Thyroid gland (tissue), 4 donors: ENCODE measurements around the gene FDCSP. TPM values are rescaled to one million over a fixed set of nuclear protein-coding genes. Genes with fewer than 3 reads are reported as not detected.
"Not testable (repeated sequence)": the region's sequence is repeated elsewhere in the genome, so short reads cannot be mapped to it uniquely, and the experiment has no call there.

Experiments
- DNase-seq, 2 donors: peaks; one replicate each; pipeline ENCODE4 v3.0.0-alpha.2; 2019
- H3K27ac ChIP-seq, 3 donors: fragments of 200-600 bp; sonication (generic); 1 replicate in 2 of 3; 2 replicates in 1 of 3; pipeline ENCODE4 v1.5.1; 2016 to 2019; ENCODE audit warnings: mild to moderate bottlenecking in 1 of 3, moderate library complexity in 1 of 3
- H3K27me3 ChIP-seq: fragments of 200-600 bp; sonication (generic); one replicate; pipeline ENCODE4 v1.5.1; 2019
- H3K36me3 ChIP-seq, 2 donors: fragments of 200-600 bp; sonication (generic); one replicate each; pipeline ENCODE4 v1.5.1; 2016 to 2019
- H3K4me1 ChIP-seq, 2 donors: fragments of 200-600 bp; sonication (generic); one replicate each; pipeline ENCODE4 v1.5.1; 2017 to 2019
- H3K4me3 ChIP-seq, 3 donors: fragments of 200-600 bp; sonication (generic); replicated peaks in 1 of 3; 1 replicate in 2 of 3; 2 replicates in 1 of 3; pipeline ENCODE4 v1.5.1; 2016; ENCODE audit warnings: mild to moderate bottlenecking in 1 of 3
- H3K9me3 ChIP-seq: fragments of 200-600 bp; sonication (generic); one replicate; pipeline ENCODE4 v1.5.1; 2017
- CTCF ChIP-seq, 6 experiments: fragments of 200-600 bp in 3 of 6; fragments of 450-650 bp in 3 of 6; sonication (generic) in 3 of 6; IDR thresholded peaks; one replicate each; pipeline ENCODE4 v1.5.1; 2016 to 2019; ENCODE audit warnings: antibody characterized with exemption in 6 of 6, mild to moderate bottlenecking in 2 of 6, inconsistent platforms in 1 of 6, moderate library complexity in 1 of 6
- POLR2A ChIP-seq, 2 donors: fragments of 450-650 bp; IDR thresholded peaks; one replicate each; pipeline ENCODE4 v1.6.1; 2017; ENCODE audit warnings: antibody characterized with exemption in 2 of 2, mild to moderate bottlenecking in 2 of 2, moderate library complexity in 1 of 2
- WGBS, 2 donors: methylation state at CpG; one replicate each; pipeline ENCODE4 v1.1.5; 2017; 5-methylcytosine and 5-hydroxymethylcytosine counted together
- intact Hi-C: fragments of 100-400 bp; cut with DNase I; formaldehyde crosslinking; loops from one replicate; pipeline ENCODE4 v1.15.1; 2023
- total RNA-seq, 4 donors: library from RNA; depleted of rRNA; stranded (reverse); fragments of >200 nt; gene quantifications; one replicate each; pipeline ENCODE4 v1.2.3, GENCODE V29; 2016

Gene FDCSP
- total RNA-seq, 4 donors from 2014 or later, result not detected

- Histone ChIP-seq H3K27ac (no peak overlapping the region), H3K4me1 (peaks cover 4 to 5% of the 10 kb centered on the region in 2 donors), H3K27me3 (no peaks in the 10 kb centered on the region), H3K4me3 (no peak overlapping the region), H3K36me3 (no peaks in the 10 kb centered on the region), H3K9me3 (no peaks in the 10 kb centered on the region)
- TF ChIP-seq POLR2A (IDR thresholded peaks at IDR 0.05) (no peak), CTCF (IDR thresholded peaks at IDR 0.05) (no peak)
- no peak for DNase-seq
- intact Hi-C loops, result no loop called here
- WGBS, 2 donors, result 22 to 42% methylated on average over 1 of the region's 1 CpG
Measured at GRCh38 chr4:70203601-70204000, 22.3 kb upstream of the FDCSP start.

- H3K4me1 ChIP-seq, H3K4me3 ChIP-seq, H3K36me3 ChIP-seq, H3K27ac ChIP-seq, DNase-seq, intact Hi-C loops, H3K27me3 ChIP-seq, H3K9me3 ChIP-seq: not testable (repeated sequence)
- WGBS, 2 donors, result 70% methylated on average over 4 of the region's 4 CpGs; no CpG with 5 or more reads in 1 of the 2 donors
Measured at GRCh38 chr4:70212752-70213151, 13.2 kb upstream of the FDCSP start.

GRCh38 chr4:70216109-70216508 lies 9.8 kb upstream of the FDCSP start:
- intact Hi-C loops, H3K4me1 ChIP-seq, H3K27ac ChIP-seq, H3K27me3 ChIP-seq, H3K4me3 ChIP-seq, H3K9me3 ChIP-seq, DNase-seq, H3K36me3 ChIP-seq: not testable (repeated sequence)

- DNase-seq, H3K27me3 ChIP-seq, intact Hi-C loops, H3K36me3 ChIP-seq, H3K27ac ChIP-seq, H3K4me1 ChIP-seq, H3K9me3 ChIP-seq, H3K4me3 ChIP-seq: not testable (repeated sequence)
- 95 to 96% methylated on average over 1 of the region's 1 CpG for WGBS, 2 donors
Measured at GRCh38 chr4:70216550-70216949, 9.4 kb upstream of the FDCSP start.

GRCh38 chr4:70221389-70221788 lies 4.5 kb upstream of the FDCSP start:
- H3K9me3 ChIP-seq, H3K4me3 ChIP-seq, intact Hi-C loops, H3K36me3 ChIP-seq, DNase-seq, H3K4me1 ChIP-seq, H3K27me3 ChIP-seq, H3K27ac ChIP-seq: not testable (repeated sequence)
- 92 to 95% methylated on average over 3 of the region's 3 CpGs for WGBS, 2 donors

- H3K9me3 ChIP-seq, H3K27me3 ChIP-seq, DNase-seq, H3K4me1 ChIP-seq, intact Hi-C loops, H3K36me3 ChIP-seq, H3K4me3 ChIP-seq, H3K27ac ChIP-seq: not testable (repeated sequence)
Measured at GRCh38 chr4:70221818-70222217, 4.1 kb upstream of the FDCSP start.

- DNase-seq, result no peak
- H3K27ac ChIP-seq, result no peak overlapping the region
- H3K36me3 ChIP-seq, result no peaks in the 10 kb centered on the region
- intact Hi-C loops, result no loop called here
- no peaks in the 10 kb centered on the region for H3K27me3 ChIP-seq
- TF ChIP-seq POLR2A (IDR thresholded peaks at IDR 0.05) (no peak), CTCF (IDR thresholded peaks at IDR 0.05) (no peak)
- no peaks in the 10 kb centered on the region for H3K9me3 ChIP-seq
- H3K4me1 ChIP-seq, result peaks cover 0 to 9% of the 10 kb centered on the region in 2 donors
- WGBS, 2 donors, result 85 to 92% methylated on average over 1 of the region's 1 CpG
- no peak overlapping the region for H3K4me3 ChIP-seq
Measured at GRCh38 chr4:70236125-70236524, 10.2 kb downstream of the FDCSP start.

- DNase-seq, result no peak
- Histone ChIP-seq H3K27me3 (no peaks in the 10 kb centered on the region), H3K9me3 (no peaks in the 10 kb centered on the region), H3K27ac (no peak overlapping the region), H3K36me3 (no peaks in the 10 kb centered on the region), H3K4me1 (peaks cover 0 to 9% of the 10 kb centered on the region in 2 donors), H3K4me3 (no peak overlapping the region)
- TF ChIP-seq CTCF (IDR thresholded peaks at IDR 0.05) (no peak), POLR2A (IDR thresholded peaks at IDR 0.05) (no peak)
- 25 to 35% methylated on average over 3 of the region's 3 CpGs for WGBS, 2 donors
- intact Hi-C loops, result no loop called here
Measured at GRCh38 chr4:70239131-70239883, 13.4 kb downstream of the FDCSP start.
